ENCODE results near the gene SFMBT2.

Gene SFMBT2

GRCh38 chr10:7410862-7411670, at the start of gene SFMBT2:
SFMBT2 (minus strand) TSS chr10:7411034; CDS start chr10:7381898, 29,136 bp downstream.
- DNase-seq (ENCODE audit: low read depth in 3 of 3), result peak in 2 of 3 experiments; percentile 31 to 43

GRCh38 chr10:7460006-7460405, 49.2 kb upstream of the SFMBT2 start:
- DNase-seq (ENCODE audit: low read depth in 3 of 3), result no peak

GRCh38 chr10:7458556-7458955, 47.7 kb upstream of the SFMBT2 start:
- no peak for DNase-seq (ENCODE audit: low read depth in 3 of 3)

GRCh38 chr10:7457478-7458316, 46.9 kb upstream of the SFMBT2 start:
- DNase-seq (ENCODE audit: low read depth in 3 of 3), result no peak

GRCh38 chr10:7449063-7449695, 38.3 kb upstream of the SFMBT2 start:
- DNase-seq (ENCODE audit: low read depth in 3 of 3), result no peak

- no peak for DNase-seq (ENCODE audit: low read depth in 3 of 3)
Observed at GRCh38 chr10:7445474-7446185, 34.8 kb upstream of the SFMBT2 start.

- DNase-seq (ENCODE audit: low read depth in 3 of 3), result no peak
Observed at GRCh38 chr10:7444551-7445121, 33.8 kb upstream of the SFMBT2 start.

- DNase-seq (ENCODE audit: low read depth in 3 of 3), result no peak
Observed at GRCh38 chr10:7443036-7443435, 32.2 kb upstream of the SFMBT2 start.

GRCh38 chr10:7441403-7442147, 30.7 kb upstream of the SFMBT2 start:
- no peak for DNase-seq (ENCODE audit: low read depth in 3 of 3)

- no peak for DNase-seq (ENCODE audit: low read depth in 3 of 3)
Observed at GRCh38 chr10:7439696-7440095, 28.9 kb upstream of the SFMBT2 start.

- no peak for DNase-seq (ENCODE audit: low read depth in 3 of 3)
Observed at GRCh38 chr10:7438196-7438986, 27.6 kb upstream of the SFMBT2 start.

- no peak for DNase-seq (ENCODE audit: low read depth in 3 of 3)
Observed at GRCh38 chr10:7436490-7437100, 25.8 kb upstream of the SFMBT2 start.

- no peak for DNase-seq (ENCODE audit: low read depth in 3 of 3)
Observed at GRCh38 chr10:7435674-7436073, 24.8 kb upstream of the SFMBT2 start.

- no peak for DNase-seq (ENCODE audit: low read depth in 3 of 3)
Observed at GRCh38 chr10:7434378-7434777, 23.5 kb upstream of the SFMBT2 start.

GRCh38 chr10:7433861-7434260, 23.0 kb upstream of the SFMBT2 start:
- no peak for DNase-seq (ENCODE audit: low read depth in 3 of 3)

GRCh38 chr10:7432884-7433726, 22.3 kb upstream of the SFMBT2 start:
- no peak for DNase-seq (ENCODE audit: low read depth in 3 of 3)

- no peak for DNase-seq (ENCODE audit: low read depth in 3 of 3)
Observed at GRCh38 chr10:7428673-7429350, 18.0 kb upstream of the SFMBT2 start.

GRCh38 chr10:7426349-7426748, 15.5 kb upstream of the SFMBT2 start:
- no peak for DNase-seq (ENCODE audit: low read depth in 3 of 3)
